ENCODE measurements around the gene SPINK1.
A peak's percentile ranks its signal among the peaks of the same experiment; 100 is the strongest.
"Not testable (repeated sequence)": the region's sequence is repeated elsewhere in the genome, so short reads cannot be mapped to it uniquely, and the experiment has no call there.

The SPINK1 gene

GRCh38 chr5:147854894-147855773 is 23.7 kb upstream of the SPINK1 start:
- no peak for DNase-seq (ENCODE audit: low read depth in 3 of 3, low spot score in 1 of 3)

DNA sequence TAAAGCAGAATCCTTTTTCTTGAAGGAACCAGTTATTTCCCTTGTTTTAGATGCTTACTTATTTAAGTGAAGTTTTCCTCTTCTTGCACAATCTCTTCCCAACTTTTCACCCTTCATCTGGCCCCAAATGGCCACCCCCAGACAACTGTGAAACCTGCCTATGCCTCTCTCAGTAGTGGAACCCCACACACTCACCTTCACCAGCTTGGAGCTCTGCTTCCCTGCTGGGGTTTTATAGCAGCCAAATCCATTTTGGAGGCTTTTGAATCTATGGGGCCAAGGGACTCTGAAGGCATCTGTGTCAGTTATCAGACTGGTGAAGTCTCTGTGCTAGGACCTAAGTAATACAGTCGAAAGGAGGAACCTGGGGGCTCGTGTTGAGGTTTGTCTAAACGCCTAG is 22.9 kb upstream of the SPINK1 start:
- no peak for DNase-seq (ENCODE audit: low read depth in 3 of 3, low spot score in 1 of 3)

- no peak for DNase-seq (ENCODE audit: low read depth in 3 of 3, low spot score in 1 of 3)
Observed at GRCh38 chr5:147853372-147853987, 22.0 kb upstream of the SPINK1 start.

DNA sequence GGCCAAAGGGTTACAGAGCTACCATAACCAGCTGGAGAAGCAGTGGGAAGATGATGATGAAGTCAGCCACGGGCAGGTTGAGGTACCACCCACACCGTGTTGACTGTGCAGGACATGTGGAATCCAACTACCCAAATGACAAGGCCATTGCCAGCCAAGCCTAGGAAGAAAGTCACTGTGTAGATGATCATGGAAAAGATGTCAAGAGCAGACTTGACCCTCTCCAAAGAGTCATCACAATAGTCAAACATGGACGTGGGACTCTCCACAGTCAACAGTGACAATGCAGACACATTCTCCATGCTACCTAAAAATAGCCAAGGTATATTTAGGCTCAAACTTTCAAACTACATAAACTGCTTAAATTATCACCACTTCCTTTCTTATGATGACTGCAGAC is 20.9 kb upstream of the SPINK1 start:
- no peak for DNase-seq (ENCODE audit: low read depth in 3 of 3, low spot score in 1 of 3)

- DNase-seq (ENCODE audit: low read depth in 3 of 3, low spot score in 1 of 3): no peak
Observed at GRCh38 chr5:147851578-147851977, 20.1 kb upstream of the SPINK1 start.

- no peak for DNase-seq (ENCODE audit: low read depth in 3 of 3, low spot score in 1 of 3)
Observed at GRCh38 chr5:147849226-147849625, 17.8 kb upstream of the SPINK1 start.

- no peak for DNase-seq (ENCODE audit: low read depth in 3 of 3, low spot score in 1 of 3)
Observed at GRCh38 chr5:147845618-147846017, 14.1 kb upstream of the SPINK1 start.

DNA sequence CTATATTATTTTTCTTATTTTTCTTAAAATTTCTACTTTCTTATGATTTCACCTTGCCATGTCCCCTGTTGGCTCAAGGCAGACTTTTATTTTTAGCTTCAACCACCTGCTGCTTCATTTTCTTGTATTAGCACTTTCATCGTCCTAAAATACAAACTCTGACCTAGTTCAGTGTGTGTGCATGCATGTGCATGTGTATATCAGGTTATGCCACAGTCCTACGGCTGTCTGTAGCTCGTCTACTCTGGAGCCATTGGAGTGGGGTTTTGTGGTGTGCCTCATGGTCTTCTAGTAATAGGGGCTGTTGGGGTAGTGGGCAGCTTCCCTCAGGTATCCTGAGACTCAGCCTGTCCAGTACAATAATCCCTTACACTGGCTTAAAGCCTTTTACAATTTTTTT is 13.4 kb upstream of the SPINK1 start:
- no peak for DNase-seq (ENCODE audit: low read depth in 3 of 3, low spot score in 1 of 3)

DNA sequence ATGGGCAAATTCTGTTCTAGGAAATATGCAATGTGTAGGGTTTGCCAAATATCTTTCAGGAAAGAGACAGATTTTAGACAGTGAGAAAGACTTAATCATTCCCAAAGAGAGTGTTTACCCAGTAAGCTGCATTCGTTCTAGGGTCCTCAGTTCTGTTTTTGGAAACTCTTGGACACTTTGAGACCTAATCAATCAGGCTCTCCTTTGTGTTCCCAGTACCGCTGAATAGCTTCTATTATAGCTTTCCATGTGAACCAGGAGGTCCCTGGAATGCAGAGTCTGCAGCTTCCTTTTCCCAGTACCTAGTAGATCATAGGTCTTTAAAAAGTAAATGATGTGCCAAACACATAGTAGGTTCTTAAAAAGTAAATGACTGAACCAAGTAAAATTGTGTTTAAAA is 11.4 kb upstream of the SPINK1 start:
- no peak for DNase-seq (ENCODE audit: low read depth in 3 of 3, low spot score in 1 of 3)

DNA sequence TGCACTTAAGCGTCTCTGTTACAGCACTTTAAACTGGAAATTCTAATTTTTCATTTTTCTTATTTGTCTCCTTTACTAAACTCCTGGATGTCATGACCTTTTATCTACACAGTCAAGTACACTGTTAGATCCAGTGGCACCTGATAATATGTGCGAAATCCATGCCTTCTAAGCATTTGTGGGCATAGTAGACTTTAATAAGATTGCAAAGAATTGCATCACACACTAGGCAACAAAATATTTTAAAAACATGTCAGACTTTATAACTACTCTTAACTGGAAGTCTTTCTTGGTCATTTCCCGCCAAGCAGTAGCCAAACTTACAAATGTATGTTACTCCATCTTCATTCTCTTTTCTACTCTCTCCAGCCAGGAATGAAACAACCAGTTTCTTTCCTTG is 5.0 kb upstream of the SPINK1 start:
- DNase-seq (ENCODE audit: low read depth in 3 of 3, low spot score in 1 of 3): no peak

DNA sequence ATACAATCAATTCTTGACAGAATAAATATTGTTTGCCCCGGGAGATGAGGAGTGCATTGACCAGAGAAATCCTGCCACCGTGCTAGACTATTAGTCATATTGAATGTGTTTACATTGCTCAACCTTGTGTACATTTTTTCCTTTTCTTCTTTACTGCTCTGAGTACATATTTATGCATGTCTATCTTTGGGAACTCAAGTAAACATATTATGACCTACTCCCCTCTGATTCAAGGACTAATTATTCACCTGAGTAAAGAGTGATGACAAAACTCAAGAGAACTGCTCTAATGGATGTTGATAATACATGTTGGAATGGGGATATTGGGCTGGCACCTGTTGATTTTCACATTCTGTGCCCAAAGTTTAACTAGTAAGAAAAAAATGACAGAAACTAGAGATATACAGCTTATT is 3.9 kb upstream of the SPINK1 start:
- no peak for DNase-seq (ENCODE audit: low read depth in 3 of 3, low spot score in 1 of 3)

DNA sequence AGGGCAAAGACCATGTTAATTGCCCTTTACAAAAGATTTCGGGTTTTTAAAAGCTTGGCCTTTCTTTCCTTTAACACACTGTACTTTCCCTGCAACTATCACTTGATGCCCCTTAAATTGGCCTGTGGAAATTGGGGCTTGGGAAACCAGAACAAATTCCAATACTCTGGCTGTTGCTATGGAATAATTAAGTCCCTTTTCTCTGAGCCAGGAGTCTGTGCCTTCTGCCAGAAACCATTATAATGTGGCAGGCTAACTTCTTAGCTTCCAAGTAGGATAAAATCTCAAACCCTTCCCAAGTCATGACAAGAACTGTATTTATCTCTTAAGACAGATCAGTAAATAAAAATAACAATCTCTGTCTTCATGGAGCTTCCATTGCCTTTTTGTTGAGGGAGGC is 1.1 kb upstream of the SPINK1 start:
- DNase-seq (ENCODE audit: low read depth in 3 of 3, low spot score in 1 of 3): no peak

DNA sequence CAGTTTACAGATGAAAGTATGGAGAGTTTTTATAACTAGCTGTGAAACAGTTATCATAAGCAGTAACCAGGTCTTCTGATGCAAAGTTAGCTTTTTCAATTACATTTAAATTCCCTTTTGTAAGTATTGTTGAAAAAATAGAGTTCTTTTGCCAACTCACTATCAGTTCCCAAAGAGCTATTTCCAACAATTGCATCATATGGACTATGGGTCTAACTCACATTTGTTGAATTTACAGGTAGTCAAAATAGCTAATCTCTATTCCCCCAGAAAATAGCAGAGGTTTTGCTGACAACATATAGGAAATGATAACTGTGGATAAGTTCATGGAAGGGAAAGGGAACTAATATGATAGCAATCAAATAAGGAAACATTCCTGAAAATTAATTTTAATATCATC is 1.4 kb downstream of the SPINK1 start:
- no peak for DNase-seq (ENCODE audit: low read depth in 3 of 3, low spot score in 1 of 3)

GRCh38 chr5:147827017-147827416 is 4.5 kb downstream of the SPINK1 start:
- DNase-seq (ENCODE audit: low read depth in 3 of 3, low spot score in 1 of 3): not testable (repeated sequence)

GRCh38 chr5:147826361-147826760 is 5.1 kb downstream of the SPINK1 start:
- no peak for DNase-seq (ENCODE audit: low read depth in 3 of 3, low spot score in 1 of 3)

DNA sequence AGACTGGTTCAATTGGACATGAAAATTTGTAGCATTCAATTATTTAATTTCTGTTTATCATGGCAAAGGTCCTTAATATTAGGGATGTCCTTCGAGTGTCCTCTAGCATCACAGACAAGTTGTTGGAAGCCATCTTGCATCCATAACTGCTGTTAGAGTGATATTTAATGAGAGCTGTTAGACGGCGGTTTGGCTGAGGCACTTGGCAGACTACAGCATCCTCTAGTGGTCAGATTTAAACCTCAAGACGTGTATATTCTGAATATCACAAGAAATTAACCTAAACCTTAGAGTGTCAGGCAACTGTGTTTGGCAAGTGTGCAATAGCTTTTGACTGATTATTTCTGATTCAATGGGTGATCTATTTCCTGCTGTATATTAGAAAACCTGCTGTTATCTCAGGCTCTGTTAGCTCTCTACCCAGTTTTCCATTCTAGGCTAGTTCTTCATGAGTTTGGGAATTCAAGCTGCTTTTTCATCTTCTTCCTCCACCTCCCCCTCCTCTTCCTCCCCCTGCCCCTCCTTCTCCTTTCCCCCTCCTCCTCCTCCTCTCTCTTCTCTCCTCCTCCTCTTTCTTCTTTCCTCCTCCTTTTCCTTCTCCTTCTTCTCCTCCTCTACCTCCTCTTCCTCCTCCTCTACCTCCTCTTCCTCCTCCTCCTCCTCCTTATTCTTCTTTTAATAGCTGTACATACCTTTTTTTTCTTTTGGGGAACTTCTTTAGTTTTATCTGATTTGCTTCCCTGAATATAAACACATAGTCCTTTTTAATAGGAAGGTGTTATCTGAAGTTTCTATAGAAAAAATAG is 8.6 kb downstream of the SPINK1 start:
- DNase-seq (ENCODE audit: low read depth in 3 of 3, low spot score in 1 of 3): peak in 1 of 3 donors; percentile 3

- DNase-seq (ENCODE audit: low read depth in 3 of 3, low spot score in 1 of 3): not testable (repeated sequence)
Observed at GRCh38 chr5:147822222-147822621, 9.2 kb downstream of the SPINK1 start.

GRCh38 chr5:147821766-147822165 is 9.7 kb downstream of the SPINK1 start:
- DNase-seq (ENCODE audit: low read depth in 3 of 3, low spot score in 1 of 3): no peak

GRCh38 chr5:147819261-147819770 is 12.2 kb downstream of the SPINK1 start:
- DNase-seq (ENCODE audit: low read depth in 3 of 3, low spot score in 1 of 3): no peak

DNA sequence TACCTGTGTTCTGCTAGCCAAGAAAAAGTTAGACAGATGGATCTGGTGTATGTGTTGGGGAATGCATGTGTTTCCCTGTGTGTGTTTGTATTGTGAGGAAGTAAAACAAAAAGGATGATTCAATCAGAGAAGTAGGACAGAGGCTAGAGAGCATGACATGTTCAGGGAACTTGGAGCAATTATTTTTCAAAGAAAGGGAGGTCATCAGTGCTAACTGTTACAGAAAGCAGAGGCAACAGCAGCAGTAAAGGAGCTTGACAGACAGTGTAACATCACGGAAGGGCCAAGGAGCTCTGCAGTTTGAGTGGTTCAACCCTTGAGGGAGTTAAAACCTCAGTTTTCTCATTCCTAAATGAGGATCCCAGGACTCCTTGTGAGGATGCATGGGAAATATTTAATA is 13.2 kb downstream of the SPINK1 start:
- DNase-seq (ENCODE audit: low read depth in 3 of 3, low spot score in 1 of 3): no peak

- DNase-seq (ENCODE audit: low read depth in 3 of 3, low spot score in 1 of 3): no peak
Observed at GRCh38 chr5:147813696-147814095, 17.8 kb downstream of the SPINK1 start.
